IgD-negative memory B cell (primary cell): ENCODE results near the gene FOXL3. TPM values are rescaled to one million over a fixed set of nuclear protein-coding genes. Genes with fewer than 3 reads are reported as not detected.
"Not testable (repeated sequence)": the region's sequence is repeated elsewhere in the genome, so short reads cannot be mapped to it uniquely, and the experiment has no call there.

ENCODE experiments used
- H3K27ac Mint-ChIP-seq, 3 donors: one replicate each; pipeline ENCODE4 v1.8.0; 2020 to 2022; ENCODE audit warnings: mild to moderate bottlenecking in 3 of 3, mixed read lengths in 3 of 3, moderate library complexity in 1 of 3
- H3K27me3 Mint-ChIP-seq: one replicate; pipeline ENCODE4 v1.8.0; 2021; ENCODE audit warnings: mixed read lengths
- H3K36me3 Mint-ChIP-seq: one replicate; pipeline ENCODE4 v1.8.0; 2020; ENCODE audit warnings: mild to moderate bottlenecking, mixed read lengths
- H3K4me1 Mint-ChIP-seq, 3 donors: one replicate each; pipeline ENCODE4 v1.8.0; 2020 to 2022; ENCODE audit warnings: mixed read lengths in 3 of 3, mild to moderate bottlenecking in 1 of 3
- H3K4me3 Mint-ChIP-seq, 4 donors: one replicate each; pipeline ENCODE4 v1.8.0; 2020 to 2022; ENCODE audit warnings: mild to moderate bottlenecking in 4 of 4, mixed read lengths in 4 of 4, moderate library complexity in 3 of 4
- H3K9me3 Mint-ChIP-seq, 3 donors: one replicate each; pipeline ENCODE4 v1.8.0; 2020 to 2021; ENCODE audit warnings: mixed read lengths in 3 of 3, mild to moderate bottlenecking in 1 of 3
- polyA plus RNA-seq: library from polyadenylated mRNA; unstranded; fragments of 300-500 nt; fragmentation: Illumina TruSeq; gene quantifications from one replicate; pipeline ENCODE4 v1.2.3, GENCODE V29; 2021

FOXL3 gene
- polyA plus RNA-seq = not detected

DNA sequence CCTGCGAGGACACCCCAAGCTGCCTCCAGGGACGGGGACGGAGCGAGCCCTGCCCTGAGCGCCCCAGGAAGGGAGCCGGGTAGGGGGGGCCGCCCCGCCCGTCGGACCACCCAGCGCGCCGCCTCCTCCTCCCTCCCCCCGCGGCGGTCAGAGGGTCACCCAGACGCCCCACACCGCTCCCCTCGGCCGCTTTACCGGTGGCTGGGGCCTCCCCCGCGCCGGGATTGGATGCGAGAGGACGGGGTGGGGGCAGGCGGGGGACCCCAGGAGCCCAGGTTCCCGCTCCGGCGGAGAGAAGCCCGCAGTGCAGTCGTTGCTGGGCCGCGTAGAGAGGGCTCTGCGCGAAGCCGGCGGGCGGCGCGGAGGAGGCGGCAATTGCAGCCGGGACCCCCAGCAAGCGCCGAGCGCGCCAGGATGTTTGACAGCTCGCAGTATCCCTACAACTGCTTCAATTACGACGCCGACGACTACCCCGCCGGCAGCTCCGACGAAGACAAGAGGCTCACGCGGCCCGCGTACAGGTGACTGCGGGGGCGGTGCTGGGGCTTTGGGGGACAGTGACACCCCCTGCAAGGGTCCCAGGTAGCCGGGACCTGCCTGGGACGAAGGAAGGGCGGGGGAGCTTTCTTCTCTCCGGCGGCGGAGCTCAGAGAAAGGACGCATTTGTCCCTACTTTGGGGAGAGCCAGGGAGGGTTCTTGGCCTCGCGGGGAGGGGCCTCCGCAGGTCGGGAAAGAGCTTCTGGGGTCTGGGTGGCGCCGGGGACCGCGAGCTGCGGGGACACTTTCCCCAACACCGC lies at the start of gene FOXL3:
Gene FOXL3 (plus strand): TSS at position 415 of the 798 bp plus-strand sequence. CDS start 0 bp downstream, at position 415.
- Mint-ChIP-seq H3K36me3 (no peaks in the 10 kb centered on the region), H3K4me1 (no peaks in the 10 kb centered on the region), H3K27me3 (peaks cover 16% of the 10 kb centered on the region), H3K9me3 (no peaks in the 10 kb centered on the region), H3K27ac (no peak within 1 kb of the TSS), H3K4me3 (no peak within 1 kb of the TSS)

DNA sequence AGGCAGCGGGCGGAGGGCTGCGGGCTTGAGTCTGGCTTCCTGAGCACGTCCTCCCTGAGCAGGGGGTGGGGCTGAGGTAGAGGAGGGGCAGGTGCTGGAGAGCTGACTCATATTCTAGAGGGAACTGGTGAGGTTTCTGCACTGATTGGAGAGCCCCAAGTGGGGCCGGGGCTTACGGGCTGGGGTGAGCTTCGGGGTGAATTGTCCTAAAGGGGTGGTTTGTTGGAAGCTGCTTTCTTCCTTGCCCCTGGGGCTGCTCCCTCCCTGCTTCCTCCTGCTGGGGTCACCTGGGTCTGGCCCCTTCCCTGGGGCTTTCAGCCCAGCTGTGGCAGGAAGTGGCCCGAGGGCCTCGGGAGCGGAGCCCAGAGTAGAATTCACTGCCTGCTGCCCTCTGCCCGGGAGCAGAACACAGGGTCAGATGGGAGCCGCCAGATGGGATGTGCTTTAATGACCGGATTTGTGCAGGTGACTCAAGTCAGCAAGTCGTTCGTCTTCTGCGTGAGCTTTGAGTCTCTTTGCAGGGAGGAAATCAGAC lies 49.0 kb upstream of the FOXL3 start:
- Mint-ChIP-seq H3K9me3 (peaks cover 0 to 3% (median 0%) of the 10 kb centered on the region in 3 donors), H3K36me3 (no peaks in the 10 kb centered on the region), H3K27ac (no peak overlapping the region), H3K27me3 (no peaks in the 10 kb centered on the region), H3K4me1 (no peaks in the 10 kb centered on the region), H3K4me3 (no peak overlapping the region)

GRCh38 chr7:241513-241912 lies 48.5 kb upstream of the FOXL3 start:
- no peaks in the 10 kb centered on the region for H3K36me3 Mint-ChIP-seq
- H3K4me1 Mint-ChIP-seq = no peaks in the 10 kb centered on the region
- peak overlapping the region in 1 of 3 donors; percentile 7 for H3K27ac Mint-ChIP-seq
- peaks cover 0 to 3% (median 0%) of the 10 kb centered on the region in 3 donors for H3K9me3 Mint-ChIP-seq
- H3K4me3 Mint-ChIP-seq = no peak overlapping the region
- H3K27me3 Mint-ChIP-seq = no peaks in the 10 kb centered on the region

- H3K36me3 Mint-ChIP-seq, H3K4me3 Mint-ChIP-seq, H3K4me1 Mint-ChIP-seq, H3K9me3 Mint-ChIP-seq, H3K27ac Mint-ChIP-seq, H3K27me3 Mint-ChIP-seq: not testable (repeated sequence)
Measured at GRCh38 chr7:242826-243579, 47.0 kb upstream of the FOXL3 start.

GRCh38 chr7:243580-243978 lies 46.4 kb upstream of the FOXL3 start:
- H3K27ac Mint-ChIP-seq, H3K4me1 Mint-ChIP-seq, H3K27me3 Mint-ChIP-seq, H3K4me3 Mint-ChIP-seq, H3K36me3 Mint-ChIP-seq, H3K9me3 Mint-ChIP-seq: not testable (repeated sequence)

DNA sequence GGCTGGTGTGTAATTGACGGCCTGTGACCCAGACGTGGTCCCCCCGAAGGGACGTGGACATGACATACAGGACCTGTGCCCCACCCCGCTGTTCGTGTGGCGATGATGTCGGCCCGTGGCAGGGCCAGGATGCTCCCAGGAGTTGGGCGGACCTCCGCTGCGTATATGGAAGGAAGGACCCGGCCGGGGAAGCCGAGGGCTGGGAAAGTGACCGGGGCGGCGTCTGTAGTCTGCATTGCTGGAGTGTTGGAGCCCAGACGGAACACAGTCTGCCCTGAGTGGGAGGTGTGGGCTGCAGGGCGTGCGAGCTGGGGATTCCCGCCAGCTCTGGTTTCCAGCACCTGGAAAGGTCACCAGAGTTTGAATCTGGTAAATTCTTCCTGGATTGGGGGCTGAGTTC lies 45.0 kb upstream of the FOXL3 start:
- Mint-ChIP-seq H3K4me3 (no peak overlapping the region), H3K9me3 (peaks cover 0 to 3% (median 0%) of the 10 kb centered on the region in 3 donors), H3K36me3 (peaks cover 2% of the 10 kb centered on the region), H3K4me1 (no peaks in the 10 kb centered on the region), H3K27me3 (no peaks in the 10 kb centered on the region), H3K27ac (no peak overlapping the region)

- H3K36me3 Mint-ChIP-seq = peaks cover 2% of the 10 kb centered on the region
- no peaks in the 10 kb centered on the region for H3K4me1 Mint-ChIP-seq
- no peak overlapping the region for H3K4me3 Mint-ChIP-seq
- H3K9me3 Mint-ChIP-seq = peaks cover 0 to 3% (median 0%) of the 10 kb centered on the region in 3 donors
- H3K27me3 Mint-ChIP-seq = no peaks in the 10 kb centered on the region
- no peak overlapping the region for H3K27ac Mint-ChIP-seq
Measured at GRCh38 chr7:245574-246295, 44.2 kb upstream of the FOXL3 start.

DNA sequence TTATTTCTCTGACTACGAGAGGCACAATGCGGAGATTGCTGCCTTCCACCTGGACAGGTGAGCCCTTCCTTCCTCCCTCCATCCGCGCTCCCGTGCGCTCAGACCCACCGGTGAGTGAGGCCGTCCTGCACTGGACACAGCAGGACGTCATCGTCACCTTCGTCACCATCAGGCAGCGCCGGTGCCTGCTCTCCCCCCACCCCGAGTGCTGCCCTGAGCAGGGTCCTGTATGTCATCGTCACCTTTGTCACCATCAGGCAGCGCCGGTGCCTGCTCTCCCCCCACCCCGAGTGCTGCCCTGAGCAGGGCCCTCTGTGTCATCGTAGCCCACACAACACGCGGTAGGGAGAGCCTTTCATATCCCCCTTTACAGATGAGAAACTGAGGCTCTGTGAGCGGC lies 43.5 kb upstream of the FOXL3 start:
- H3K9me3 Mint-ChIP-seq = peaks cover 0 to 2% (median 0%) of the 10 kb centered on the region in 3 donors
- no peaks in the 10 kb centered on the region for H3K4me1 Mint-ChIP-seq
- H3K4me3 Mint-ChIP-seq = no peak overlapping the region
- H3K36me3 Mint-ChIP-seq = peaks cover 2% of the 10 kb centered on the region
- no peak overlapping the region for H3K27ac Mint-ChIP-seq
- H3K27me3 Mint-ChIP-seq = no peaks in the 10 kb centered on the region

DNA sequence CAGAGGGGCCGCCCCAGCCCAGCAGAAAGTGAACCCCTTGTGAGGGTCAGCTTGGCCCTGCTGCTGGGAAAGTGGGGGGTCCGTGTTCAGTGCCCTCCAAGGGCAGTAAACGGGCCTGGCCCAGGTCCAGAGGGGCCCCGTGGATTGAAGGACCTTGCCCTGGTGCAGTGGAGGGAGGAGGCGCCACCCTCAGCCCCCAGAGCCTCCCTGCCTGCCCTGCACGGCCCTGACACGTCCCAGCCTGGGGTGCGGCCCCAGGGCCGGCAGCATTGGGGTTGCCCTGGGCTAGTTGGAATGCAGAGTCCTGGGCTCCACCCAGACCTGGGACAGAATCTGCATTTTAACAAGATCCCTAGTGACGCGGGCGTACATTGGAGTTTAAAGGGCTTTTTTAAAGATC lies 42.8 kb upstream of the FOXL3 start:
- no peaks in the 10 kb centered on the region for H3K9me3 Mint-ChIP-seq
- peaks cover 2% of the 10 kb centered on the region for H3K36me3 Mint-ChIP-seq
- H3K4me3 Mint-ChIP-seq = no peak overlapping the region
- H3K4me1 Mint-ChIP-seq = no peaks in the 10 kb centered on the region
- H3K27me3 Mint-ChIP-seq = no peaks in the 10 kb centered on the region
- H3K27ac Mint-ChIP-seq = no peak overlapping the region

GRCh38 chr7:247636-248035 lies 42.3 kb upstream of the FOXL3 start:
- Mint-ChIP-seq H3K9me3 (no peaks in the 10 kb centered on the region), H3K4me3 (no peak overlapping the region), H3K27ac (no peak overlapping the region), H3K27me3 (no peaks in the 10 kb centered on the region), H3K4me1 (no peaks in the 10 kb centered on the region), H3K36me3 (peaks cover 2% of the 10 kb centered on the region)

DNA sequence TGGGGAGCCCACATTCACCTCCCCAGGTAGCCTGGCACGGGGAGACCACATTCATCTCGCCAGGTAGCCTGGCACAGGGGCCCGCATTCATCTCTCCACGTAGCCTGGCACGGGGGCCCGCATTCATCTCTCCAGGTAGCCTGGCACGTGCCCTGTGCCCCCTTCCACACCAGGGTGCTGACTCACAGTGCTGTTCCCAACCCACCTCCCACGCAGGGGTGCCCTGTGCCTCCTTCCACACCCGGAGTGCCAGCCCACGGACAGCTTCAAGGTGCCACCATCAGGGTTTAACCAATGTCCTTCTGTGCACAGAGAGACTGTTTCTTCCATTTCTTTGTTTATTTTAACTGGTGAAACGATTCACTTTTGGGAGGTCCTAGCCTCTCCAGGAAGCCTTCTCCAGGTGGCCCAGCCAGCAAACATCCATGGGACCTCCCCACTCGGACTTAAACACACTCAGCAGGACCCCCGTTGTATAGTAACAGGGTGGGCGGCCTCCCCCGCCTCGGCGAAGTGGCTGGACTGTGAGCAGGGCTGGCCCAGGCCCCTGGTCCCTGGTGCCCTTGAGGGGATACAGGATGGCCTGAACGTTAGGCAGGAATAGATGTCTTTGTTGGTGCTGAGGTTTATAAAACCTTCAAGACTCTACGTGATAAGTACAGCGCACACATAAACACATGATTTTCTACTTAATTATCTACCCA lies 41.1 kb upstream of the FOXL3 start:
- H3K4me3 Mint-ChIP-seq = peak overlapping the region in 1 of 4 donors; percentile 9
- H3K27ac Mint-ChIP-seq = peak overlapping the region in 1 of 3 donors; percentile 31
- H3K4me1 Mint-ChIP-seq = no peaks in the 10 kb centered on the region

GRCh38 chr7:249989-250388 lies 40.0 kb upstream of the FOXL3 start:
- H3K36me3 Mint-ChIP-seq = peaks cover 2% of the 10 kb centered on the region
- H3K27me3 Mint-ChIP-seq = no peaks in the 10 kb centered on the region
- H3K4me1 Mint-ChIP-seq = no peaks in the 10 kb centered on the region
- no peak overlapping the region for H3K4me3 Mint-ChIP-seq
- H3K27ac Mint-ChIP-seq = no peak overlapping the region
- peaks cover 0 to 2% (median 0%) of the 10 kb centered on the region in 3 donors for H3K9me3 Mint-ChIP-seq

More for the DNA sequence above, 41.1 kb upstream of the FOXL3 start:
- H3K36me3 Mint-ChIP-seq = peaks cover 2% of the 10 kb centered on the region
- H3K27me3 Mint-ChIP-seq = no peaks in the 10 kb centered on the region
- H3K9me3 Mint-ChIP-seq = no peaks in the 10 kb centered on the region

GRCh38 chr7:250523-250922 lies 39.4 kb upstream of the FOXL3 start:
- H3K9me3 Mint-ChIP-seq = peaks cover 0 to 2% (median 0%) of the 10 kb centered on the region in 3 donors
- H3K4me1 Mint-ChIP-seq = no peaks in the 10 kb centered on the region
- H3K27ac Mint-ChIP-seq = no peak overlapping the region
- no peak overlapping the region for H3K4me3 Mint-ChIP-seq
- H3K27me3 Mint-ChIP-seq = no peaks in the 10 kb centered on the region
- H3K36me3 Mint-ChIP-seq = peaks cover 2% of the 10 kb centered on the region

DNA sequence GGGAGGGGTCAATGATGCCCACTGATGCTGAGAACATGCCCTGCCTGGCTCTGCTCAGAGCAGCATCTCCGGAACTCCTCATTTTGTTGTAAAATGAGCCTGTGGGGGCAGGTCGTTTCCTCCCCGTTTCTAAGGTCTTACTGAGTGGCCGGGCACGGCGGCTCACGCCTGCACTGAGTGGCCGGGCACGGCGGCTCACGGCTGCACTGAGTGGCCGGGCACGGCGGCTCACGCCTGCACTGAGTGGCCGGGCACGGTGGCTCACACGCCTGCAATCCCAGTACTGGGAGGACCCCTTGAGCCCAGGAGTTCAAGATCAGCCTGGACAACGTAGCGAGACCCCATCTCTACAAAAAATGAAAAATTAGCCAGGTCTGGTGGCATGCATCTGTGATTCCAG lies 39.0 kb upstream of the FOXL3 start:
- peaks cover 2% of the 10 kb centered on the region for H3K36me3 Mint-ChIP-seq
- H3K27ac Mint-ChIP-seq = no peak overlapping the region
- no peak overlapping the region for H3K4me3 Mint-ChIP-seq
- H3K4me1 Mint-ChIP-seq = no peaks in the 10 kb centered on the region
- H3K27me3 Mint-ChIP-seq = no peaks in the 10 kb centered on the region
- peaks cover 0 to 2% (median 0%) of the 10 kb centered on the region in 3 donors for H3K9me3 Mint-ChIP-seq
